ENCODE data around the gene NDRG3. TPM values are rescaled to one million over a fixed set of nuclear protein-coding genes. Genes with fewer than 3 reads are reported as not detected.

The NDRG3 gene
- total and polyA plus RNA-seq, 12 donors: 29.0 to 91.4 (median 53.0) TPM

DNA sequence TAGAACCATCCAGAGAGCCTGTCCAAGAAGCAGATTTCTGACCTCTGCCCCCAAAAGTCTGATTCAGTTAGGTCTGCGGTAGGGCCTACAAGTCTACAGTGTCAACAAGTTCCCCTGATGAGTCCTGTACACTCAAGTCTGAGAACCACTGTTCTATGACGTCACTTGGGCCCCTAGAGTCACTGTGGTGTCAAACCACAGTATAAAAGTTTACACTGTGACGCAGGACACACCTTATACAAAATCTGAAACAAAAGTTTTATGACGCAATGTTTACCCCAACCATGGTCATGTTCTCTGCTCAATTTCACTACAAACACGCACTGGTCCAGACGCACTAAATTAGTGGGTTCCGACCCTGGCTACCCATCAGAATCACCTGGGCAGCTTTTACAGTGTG lies 117.8 kb downstream of the NDRG3 start:
- no peaks in the 10 kb centered on the region for H3K27me3 ChIP-seq
- TF ChIP-seq, protein P1, sequence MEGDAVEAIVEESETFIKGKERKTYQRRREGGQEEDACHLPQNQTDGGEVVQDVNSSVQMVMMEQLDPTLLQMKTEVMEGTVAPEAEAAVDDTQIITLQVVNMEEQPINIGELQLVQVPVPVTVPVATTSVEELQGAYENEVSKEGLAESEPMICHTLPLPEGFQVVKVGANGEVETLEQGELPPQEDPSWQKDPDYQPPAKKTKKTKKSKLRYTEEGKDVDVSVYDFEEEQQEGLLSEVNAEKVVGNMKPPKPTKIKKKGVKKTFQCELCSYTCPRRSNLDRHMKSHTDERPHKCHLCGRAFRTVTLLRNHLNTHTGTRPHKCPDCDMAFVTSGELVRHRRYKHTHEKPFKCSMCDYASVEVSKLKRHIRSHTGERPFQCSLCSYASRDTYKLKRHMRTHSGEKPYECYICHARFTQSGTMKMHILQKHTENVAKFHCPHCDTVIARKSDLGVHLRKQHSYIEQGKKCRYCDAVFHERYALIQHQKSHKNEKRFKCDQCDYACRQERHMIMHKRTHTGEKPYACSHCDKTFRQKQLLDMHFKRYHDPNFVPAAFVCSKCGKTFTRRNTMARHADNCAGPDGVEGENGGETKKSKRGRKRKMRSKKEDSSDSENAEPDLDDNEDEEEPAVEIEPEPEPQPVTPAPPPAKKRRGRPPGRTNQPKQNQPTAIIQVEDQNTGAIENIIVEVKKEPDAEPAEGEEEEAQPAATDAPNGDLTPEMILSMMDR (IDR thresholded peaks at IDR 0.05): no peak
- TF ChIP-seq POLR2A (IDR thresholded peaks at IDR 0.05): no peak
- H3K4me1 ChIP-seq (replicated peaks in 1 of 2): no peaks in the 10 kb centered on the region
- DNase-seq: no peak
- WGBS, 4 donors: 89 to 94% (median 89%) methylated on average over 7 of the region's 7 CpGs
- no peak overlapping the region for H3K4me3 ChIP-seq
- H3K27ac ChIP-seq: no peak overlapping the region
- intact Hi-C loops (cut with DNase I): no loop called here
- no peaks in the 10 kb centered on the region for H3K9me3 ChIP-seq (replicated peaks in 1 of 3)
- no peaks in the 10 kb centered on the region for H3K36me3 ChIP-seq (replicated peaks in 1 of 2)

- Histone ChIP-seq H3K4me3 (no peak overlapping the region), H3K36me3 (replicated peaks in 1 of 2) (no peaks in the 10 kb centered on the region), H3K27ac (no peak overlapping the region), H3K4me1 (replicated peaks in 1 of 2) (no peaks in the 10 kb centered on the region), H3K27me3 (no peaks in the 10 kb centered on the region), H3K9me3 (replicated peaks in 1 of 3) (no peaks in the 10 kb centered on the region)
- no peak for DNase-seq
- intact Hi-C loops (cut with DNase I): no loop called here
- TF ChIP-seq, protein P1 (IDR thresholded peaks at IDR 0.05): no peak
- TF ChIP-seq POLR2A (IDR thresholded peaks at IDR 0.05): no peak
- WGBS, 4 donors: 83 to 95% (median 84%) methylated on average over 2 of the region's 2 CpGs
Measured at GRCh38 chr20:36624944-36625324, 121.0 kb downstream of the NDRG3 start.

DNA sequence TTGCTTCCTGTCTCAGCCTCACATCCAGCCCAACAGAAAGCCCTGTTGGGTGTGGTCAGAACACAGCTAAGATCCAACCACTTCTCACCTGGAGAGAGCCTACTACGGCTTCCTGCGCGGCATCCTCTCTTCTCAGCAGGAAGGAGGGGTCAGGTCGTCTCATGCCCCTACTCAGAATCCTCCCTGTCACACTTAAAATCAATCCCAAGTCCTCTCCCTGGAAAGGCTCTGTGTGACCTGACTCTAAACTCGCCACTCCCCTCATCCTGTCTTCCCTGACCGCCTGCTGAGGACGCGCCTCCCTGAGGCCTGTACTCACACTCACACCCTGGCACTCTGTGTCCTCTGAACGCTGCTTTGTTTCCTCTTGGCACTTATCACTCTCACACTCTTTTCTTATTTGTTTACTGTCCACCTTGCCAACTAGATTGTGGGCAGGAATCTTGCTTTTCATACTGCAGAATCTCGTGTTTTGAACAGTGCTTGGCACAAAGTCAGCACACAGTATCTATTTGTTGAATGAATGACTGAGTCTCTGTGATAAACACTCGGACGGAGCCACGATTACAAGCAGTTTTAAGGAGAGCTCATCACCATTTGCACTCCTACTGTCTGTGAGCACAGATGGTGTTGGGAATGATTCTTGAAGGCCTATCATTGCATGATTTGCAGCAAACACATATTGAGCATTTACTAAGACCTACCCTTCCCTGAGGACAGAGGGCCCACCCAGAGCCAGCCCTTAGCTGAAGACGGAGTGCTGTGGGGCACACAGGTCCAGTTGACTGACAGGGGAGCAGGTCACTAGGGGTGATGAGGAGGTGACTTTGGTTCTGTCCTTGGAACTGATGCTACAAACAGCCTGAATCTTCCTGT lies 121.6 kb downstream of the NDRG3 start:
- Histone ChIP-seq H3K27me3 (no peaks in the 10 kb centered on the region), H3K9me3 (replicated peaks in 1 of 3) (no peaks in the 10 kb centered on the region), H3K4me3 (no peak overlapping the region), H3K36me3 (replicated peaks in 1 of 2) (no peaks in the 10 kb centered on the region), H3K4me1 (replicated peaks in 1 of 2) (no peaks in the 10 kb centered on the region), H3K27ac (no peak overlapping the region)
- WGBS, 4 donors: 65 to 80% (median 72%) methylated on average over 13 to 14 of the region's 14 CpGs
- no peak for DNase-seq
- intact Hi-C loops (cut with DNase I): no loop called here
- TF ChIP-seq, protein P1 (IDR thresholded peaks at IDR 0.05): no peak
- TF ChIP-seq POLR2A (IDR thresholded peaks at IDR 0.05): no peak

DNA sequence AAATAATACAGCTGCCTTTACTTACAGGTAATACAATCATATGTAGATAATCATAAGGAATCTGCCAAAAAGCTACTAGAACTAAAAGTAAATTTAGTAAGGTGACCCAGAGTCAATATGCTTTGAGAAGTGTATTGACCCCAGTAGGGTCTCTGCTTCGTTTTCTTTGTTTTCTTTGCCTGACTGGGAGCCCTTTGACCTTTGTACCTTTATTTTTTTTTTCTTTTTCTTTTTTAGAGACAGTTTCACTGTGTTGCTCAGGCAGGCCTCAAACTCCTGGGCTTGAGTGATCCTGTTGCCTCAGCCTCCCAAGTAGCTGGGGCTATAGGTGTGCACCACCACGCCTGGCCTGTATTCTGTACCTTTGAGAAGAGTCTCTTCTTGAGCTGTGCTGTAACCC lies 122.4 kb downstream of the NDRG3 start:
- 86 to 93% (median 92%) methylated on average over 2 of the region's 2 CpGs for WGBS, 4 donors
- H3K4me1 ChIP-seq (replicated peaks in 1 of 2): no peaks in the 10 kb centered on the region
- intact Hi-C loops (cut with DNase I): no loop called here
- H3K27me3 ChIP-seq: no peaks in the 10 kb centered on the region
- no peak overlapping the region for H3K27ac ChIP-seq
- no peaks in the 10 kb centered on the region for H3K9me3 ChIP-seq (replicated peaks in 1 of 3)
- no peaks in the 10 kb centered on the region for H3K36me3 ChIP-seq (replicated peaks in 1 of 2)
- DNase-seq: no peak
- no peak overlapping the region for H3K4me3 ChIP-seq
- TF ChIP-seq, protein P1 (IDR thresholded peaks at IDR 0.05): no peak
- no peak for TF ChIP-seq POLR2A (IDR thresholded peaks at IDR 0.05)
